ENCODE results near the gene KRI1. TPM values are rescaled to one million over a fixed set of nuclear protein-coding genes. Genes with fewer than 3 reads are reported as not detected.

KRI1 gene
- total and polyA plus RNA-seq, 2 of the 8 experiments (the other 6 are each of a cell fraction or from before 2014, with no cell fraction given), result 14.2 to 45.2 TPM

- DNase-seq (ENCODE audit: low read depth in 1 of 2, low spot score in 2 of 2), result no peak
- Histone ChIP-seq H3K4me2 (ENCODE audit: insufficient read depth in 1 of 2, low read depth in 2 of 2, low read length in 2 of 2) (no peak overlapping the region), H3K79me1 (ENCODE audit: low read depth, low read length) (no peaks in the 10 kb centered on the region), H4K20me1 (replicated peaks in 1 of 2; ENCODE audit: control insufficient read depth in 1 of 2, insufficient read depth in 2 of 2, low read length in 2 of 2) (no peaks in the 10 kb centered on the region), H3K14ac (ENCODE audit: insufficient read length) (no peak overlapping the region), H2AFZ (ENCODE audit: low read length) (no peak overlapping the region), H3K9ac (replicated peaks in 1 of 4; ENCODE audit: extremely low read depth in 1 of 4, low read depth in 3 of 4, low read length in 3 of 4) (no peak overlapping the region), H2BK120ac (replicated peaks; ENCODE audit: low read depth, low read length) (no peak overlapping the region), H3K9me3 (ENCODE audit: insufficient read depth in 2 of 2, low read depth in 1 of 2, low read length in 1 of 2) (no peaks in the 10 kb centered on the region), H3K36me3 (ENCODE audit: control insufficient read depth in 2 of 4, insufficient read depth in 4 of 4, low read length in 3 of 4) (no peaks in the 10 kb centered on the region), H3K23ac (ENCODE audit: insufficient read length) (no peak overlapping the region), H3K4ac (replicated peaks; ENCODE audit: insufficient read length, low read depth, low read length) (no peak overlapping the region), H4K8ac (ENCODE audit: extremely low read depth, insufficient read depth, low read length) (no peak overlapping the region), H3K56ac (replicated peaks; ENCODE audit: insufficient read length, low read depth, low read length) (no peak overlapping the region), H4K91ac (replicated peaks; ENCODE audit: insufficient read length, low read length) (no peak overlapping the region), H2BK20ac (ENCODE audit: low read length) (no peak overlapping the region), H3K23me2 (ENCODE audit: low read depth, low read length) (no peaks in the 10 kb centered on the region), H2BK15ac (ENCODE audit: low read length) (no peak overlapping the region), H3K79me2 (ENCODE audit: control insufficient read depth in 1 of 2, insufficient read depth in 2 of 2, low read length in 2 of 2) (no peaks in the 10 kb centered on the region), H2AK5ac (ENCODE audit: low read depth, low read length) (no peak overlapping the region), H2BK12ac (ENCODE audit: low read depth, low read length) (no peak overlapping the region), H3K27me3 (replicated peaks in 1 of 4; ENCODE audit: control insufficient read depth in 3 of 4, extremely low read depth in 1 of 4, insufficient read depth in 3 of 4, low read length in 3 of 4) (no peaks in the 10 kb centered on the region), H3K18ac (ENCODE audit: extremely low read depth, low read length) (no peak overlapping the region), H3K27ac (ENCODE audit: low read depth, low read length) (no peak overlapping the region), H3K4me3 (ENCODE audit: extremely low read depth in 1 of 4, insufficient read depth in 2 of 4, low read depth in 3 of 4, low read length in 4 of 4) (no peak overlapping the region), H2BK5ac (ENCODE audit: low read depth, low read length) (no peak overlapping the region), H3K4me1 (replicated peaks in 1 of 4; ENCODE audit: control insufficient read depth in 3 of 4, insufficient read depth in 4 of 4, low read length in 3 of 4) (no peaks in the 10 kb centered on the region), H4K5ac (ENCODE audit: insufficient read length, low read depth, low read length) (no peak overlapping the region)
- no peak for TF ChIP-seq CHD1 (IDR thresholded peaks at IDR 0.05; ENCODE audit: low read depth, low read length)
- TF ChIP-seq ATF2 (IDR thresholded peaks at IDR 0.05; ENCODE audit: low read length), result no peak
- TF ChIP-seq SP4 (IDR thresholded peaks at IDR 0.05; ENCODE audit: low read length), result no peak
- TF ChIP-seq TCF12 (IDR thresholded peaks at IDR 0.05; ENCODE audit: low read depth, low read length), result no peak
- TF ChIP-seq CHD2 (IDR thresholded peaks at IDR 0.05; ENCODE audit: low read length), result no peak
- no peak for TF ChIP-seq SIX5 (IDR thresholded peaks at IDR 0.05; ENCODE audit: low read depth, low read length)
- no peak for TF ChIP-seq JUND (IDR thresholded peaks at IDR 0.05; ENCODE audit: low read length)
- TF ChIP-seq POLR2AphosphoS5 (IDR thresholded peaks at IDR 0.05; ENCODE audit: low read depth, low read length), result no peak
- TF ChIP-seq BACH1 (IDR thresholded peaks at IDR 0.05; ENCODE audit: low read length), result no peak
- TF ChIP-seq RFX5 (IDR thresholded peaks at IDR 0.05; ENCODE audit: borderline replicate concordance, low read depth, low read length), result no peak
- no peak for TF ChIP-seq PHF8 (conservative IDR thresholded peaks at IDR 0.05; ENCODE audit: low read depth, low read length)
- no peak for TF ChIP-seq BRCA1 (IDR thresholded peaks at IDR 0.05; ENCODE audit: low read depth, low read length)
- CTCF ChIA-PET (ENCODE audit: partially characterized antibody), result interaction anchor here (0.7 to 8.3 kb wide), 7 partner anchors 8 to 128 kb away, joined by 3 to 55 read pairs (median 9); partner anchors contain the start of gene S1PR5
- WGBS, 2 experiments (ENCODE audit: extremely low coverage in 1 of 2, insufficient coverage in 1 of 2, insufficient read length in 1 of 2, insufficient replicate concordance in 2 of 2, low coverage in 1 of 2, low lambda C conversion rate in 2 of 2, missing lambda C conversion rate in 1 of 2), result 84% methylated on average over 10 of the region's 10 CpGs; no CpG with 5 or more reads in 1 of the 2 experiments
- POLR2A ChIA-PET (ENCODE audit: partially characterized antibody), result interaction anchor here (1.5 to 1.7 kb wide), 2 partner anchors 10 to 22 kb away, joined by 3 to 4 read pairs; no protein-coding TSS in a partner anchor
- FAIRE-seq, result no peak
Observed at GRCh38 chr19:10533646-10534386, 32.0 kb downstream of the KRI1 start.
